Hepatocyte (in vitro differentiated cells): ENCODE measurements around the gene GID8.

ENCODE experiments used
- EZH2 ChIP-seq: fragments of 200-600 bp; sonication (generic); IDR thresholded peaks from 2 replicates; pipeline ENCODE4 v1.6.1; 2016; ENCODE audit warnings: antibody characterized with exemption, mild to moderate bottlenecking, borderline replicate concordance
- EZH2phosphoT487 ChIP-seq: fragments of 200-600 bp; sonication (generic); IDR thresholded peaks from one replicate; pipeline ENCODE4 v1.6.1; 2018; ENCODE audit warnings: antibody characterized with exemption, mild to moderate bottlenecking, low read depth, moderate library complexity; ENCODE audit not compliant: unreplicated experiment, severe bottlenecking
- TF ChIP-seq, protein P1 (sequence below): fragments of 200-600 bp; sonication (generic); IDR thresholded peaks from 2 replicates; pipeline ENCODE4 v1.5.1; 2016; ENCODE audit warnings: antibody characterized with exemption, mild to moderate bottlenecking; ENCODE audit not compliant: poor library complexity

DNA sequence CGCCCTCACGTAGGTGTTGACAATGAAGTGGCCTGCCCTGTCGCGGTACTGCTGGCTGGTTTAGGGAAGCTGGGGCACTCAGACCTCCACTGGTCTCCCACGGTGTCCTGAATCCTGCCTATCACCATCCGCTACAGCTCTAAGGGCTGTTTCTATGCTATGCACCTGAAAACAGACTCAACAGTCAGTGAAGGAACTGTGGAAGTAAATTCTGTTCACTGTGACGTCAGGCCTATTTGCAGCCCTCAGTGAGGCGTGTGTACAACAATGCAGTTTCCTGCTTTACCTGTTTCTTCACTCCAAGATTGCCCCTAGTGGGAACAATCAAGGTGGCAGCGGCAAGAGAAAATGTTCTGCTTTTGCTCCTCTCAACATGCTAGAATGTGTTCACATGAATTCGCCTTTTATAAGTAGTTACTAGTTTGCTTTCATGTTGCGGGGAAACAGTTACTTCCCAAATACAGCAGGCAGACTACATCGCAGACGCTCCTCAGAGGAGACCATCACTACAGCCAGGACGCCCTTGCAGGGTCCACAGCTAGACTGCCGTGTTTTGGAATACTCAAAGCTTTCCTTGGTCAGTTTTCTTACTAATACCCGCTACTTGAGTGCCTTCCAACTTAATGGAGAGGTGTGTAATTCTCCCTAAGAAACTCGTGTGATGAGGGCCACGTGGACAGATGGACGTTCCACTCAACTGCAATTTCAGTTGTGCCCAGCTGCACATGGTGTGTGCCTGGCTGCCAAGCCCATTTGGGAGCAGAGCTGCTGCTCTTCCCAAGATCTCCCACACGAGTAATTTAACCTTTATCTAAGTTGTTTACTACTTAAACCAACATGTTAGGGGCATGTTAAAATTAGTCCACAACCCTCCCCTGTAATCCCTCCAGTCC lies 37.0 kb upstream of the GID8 start:
- TF ChIP-seq, protein P1, sequence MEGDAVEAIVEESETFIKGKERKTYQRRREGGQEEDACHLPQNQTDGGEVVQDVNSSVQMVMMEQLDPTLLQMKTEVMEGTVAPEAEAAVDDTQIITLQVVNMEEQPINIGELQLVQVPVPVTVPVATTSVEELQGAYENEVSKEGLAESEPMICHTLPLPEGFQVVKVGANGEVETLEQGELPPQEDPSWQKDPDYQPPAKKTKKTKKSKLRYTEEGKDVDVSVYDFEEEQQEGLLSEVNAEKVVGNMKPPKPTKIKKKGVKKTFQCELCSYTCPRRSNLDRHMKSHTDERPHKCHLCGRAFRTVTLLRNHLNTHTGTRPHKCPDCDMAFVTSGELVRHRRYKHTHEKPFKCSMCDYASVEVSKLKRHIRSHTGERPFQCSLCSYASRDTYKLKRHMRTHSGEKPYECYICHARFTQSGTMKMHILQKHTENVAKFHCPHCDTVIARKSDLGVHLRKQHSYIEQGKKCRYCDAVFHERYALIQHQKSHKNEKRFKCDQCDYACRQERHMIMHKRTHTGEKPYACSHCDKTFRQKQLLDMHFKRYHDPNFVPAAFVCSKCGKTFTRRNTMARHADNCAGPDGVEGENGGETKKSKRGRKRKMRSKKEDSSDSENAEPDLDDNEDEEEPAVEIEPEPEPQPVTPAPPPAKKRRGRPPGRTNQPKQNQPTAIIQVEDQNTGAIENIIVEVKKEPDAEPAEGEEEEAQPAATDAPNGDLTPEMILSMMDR = peak; percentile 25
- TF ChIP-seq EZH2 = no peak
- no peak for TF ChIP-seq EZH2phosphoT487
